SKM-1 (cell line): ENCODE measurements around the gene HMGB3.
"Not testable (repeated sequence)": the region's sequence is repeated elsewhere in the genome, so short reads cannot be mapped to it uniquely, and the experiment has no call there.

ENCODE experiments used
- DNase-seq: peaks from one replicate; lab custom pipeline; 2025; ENCODE audit not compliant: unreplicated experiment; lab: John Stamatoyannopoulos, UW

HMGB3 gene

DNA sequence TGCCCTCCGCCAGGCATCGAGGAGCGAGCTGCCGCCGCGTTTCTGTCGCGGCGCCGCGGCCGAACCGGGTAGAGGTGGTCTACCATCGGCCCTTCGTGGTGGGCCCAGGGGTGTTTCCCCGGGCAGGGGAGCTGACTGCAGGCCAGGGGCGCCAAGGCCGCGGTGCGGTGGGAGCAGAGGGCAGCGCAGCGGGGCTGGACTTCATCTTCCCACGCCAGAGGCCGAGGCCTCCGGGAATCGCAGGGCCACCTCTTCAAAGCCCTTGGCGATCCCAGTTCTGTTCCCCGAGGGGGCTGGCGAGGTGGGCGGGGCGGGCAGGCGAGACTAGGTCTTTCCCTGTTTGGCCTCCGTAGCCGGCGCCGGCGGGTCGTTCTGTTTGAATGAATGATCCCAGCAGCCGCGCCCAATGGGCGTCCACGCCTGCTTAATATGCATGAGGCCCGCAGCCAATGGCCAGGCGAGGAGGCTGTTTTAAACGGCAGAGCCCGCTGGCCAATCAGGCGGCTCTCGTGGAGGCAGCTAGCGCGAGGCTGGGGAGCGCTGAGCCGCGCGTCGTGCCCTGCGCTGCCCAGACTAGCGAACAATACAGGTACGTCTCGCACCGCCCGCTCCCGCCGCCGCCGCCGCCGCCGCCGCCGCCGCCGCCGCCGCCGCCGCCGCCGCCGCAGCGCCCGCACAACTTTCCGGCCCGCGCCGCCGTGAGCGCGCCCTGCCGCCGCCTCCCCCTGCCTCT is at the start of gene HMGB3:
TSS of gene HMGB3 (plus strand) at position 548 of the 733 bp plus-strand sequence. CDS start 2,265 bp downstream, outside the sequence.
- peak; percentile 28 for DNase-seq

- no peak for DNase-seq
Observed at GRCh38 chrX:150933945-150934350, 49.2 kb upstream of the HMGB3 start.

GRCh38 chrX:150934453-150934852 is 48.7 kb upstream of the HMGB3 start:
- no peak for DNase-seq

DNA sequence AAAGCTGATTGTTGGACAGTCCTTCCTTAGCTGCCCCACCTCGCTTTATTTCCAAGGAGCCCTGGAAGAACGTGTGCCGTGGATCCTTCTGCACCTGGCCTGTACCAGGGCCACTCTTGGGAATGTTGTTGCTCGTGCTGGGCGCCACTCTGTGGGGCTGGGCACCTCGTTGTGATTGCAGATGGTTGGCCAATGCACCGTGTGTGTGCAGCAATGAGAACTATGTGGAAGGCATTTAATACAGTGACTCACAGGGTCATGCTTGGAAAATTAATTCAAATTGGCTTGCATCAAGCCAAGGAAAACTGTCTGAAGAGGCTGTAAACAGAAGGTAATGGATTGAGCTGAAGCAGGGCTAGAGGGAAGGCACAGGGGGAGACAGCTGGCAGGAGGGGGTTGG is 47.7 kb upstream of the HMGB3 start:
- no peak for DNase-seq

- DNase-seq, result no peak
Observed at GRCh38 chrX:150936556-150936955, 46.6 kb upstream of the HMGB3 start.

DNA sequence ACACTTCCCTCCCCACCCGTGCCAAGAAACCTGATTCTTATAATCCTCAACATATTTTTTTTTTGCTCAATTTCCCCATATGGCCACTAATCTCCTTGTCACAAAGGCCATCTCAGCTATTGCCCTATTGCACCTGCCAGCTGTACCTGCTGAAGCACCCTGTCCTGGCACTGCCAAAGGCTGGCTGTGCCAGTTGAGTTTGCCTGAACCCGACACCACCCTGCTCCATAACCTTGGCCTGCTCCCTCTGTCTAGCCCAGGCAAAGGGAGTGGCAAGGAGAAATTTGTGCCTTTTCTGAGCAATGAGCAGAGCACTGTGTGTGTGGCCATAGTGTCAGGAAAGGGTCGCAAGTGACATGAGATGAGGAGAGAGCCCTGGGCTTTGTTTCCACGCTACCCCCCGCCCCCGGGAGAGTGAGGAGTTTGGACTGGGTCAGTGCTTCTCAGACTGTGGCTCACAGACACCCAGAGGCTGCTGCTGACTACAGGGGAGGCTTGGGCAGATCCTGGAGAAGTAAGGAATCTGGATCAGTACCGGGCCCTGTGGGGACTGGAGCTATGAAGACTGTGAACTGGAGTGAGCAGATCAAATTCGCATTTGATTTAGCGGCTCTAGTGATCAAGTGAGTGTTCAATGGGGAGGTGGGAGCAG is 42.2 kb upstream of the HMGB3 start:
- DNase-seq, result no peak

- DNase-seq, result no peak
Observed at GRCh38 chrX:150941580-150941979, 41.6 kb upstream of the HMGB3 start.

DNA sequence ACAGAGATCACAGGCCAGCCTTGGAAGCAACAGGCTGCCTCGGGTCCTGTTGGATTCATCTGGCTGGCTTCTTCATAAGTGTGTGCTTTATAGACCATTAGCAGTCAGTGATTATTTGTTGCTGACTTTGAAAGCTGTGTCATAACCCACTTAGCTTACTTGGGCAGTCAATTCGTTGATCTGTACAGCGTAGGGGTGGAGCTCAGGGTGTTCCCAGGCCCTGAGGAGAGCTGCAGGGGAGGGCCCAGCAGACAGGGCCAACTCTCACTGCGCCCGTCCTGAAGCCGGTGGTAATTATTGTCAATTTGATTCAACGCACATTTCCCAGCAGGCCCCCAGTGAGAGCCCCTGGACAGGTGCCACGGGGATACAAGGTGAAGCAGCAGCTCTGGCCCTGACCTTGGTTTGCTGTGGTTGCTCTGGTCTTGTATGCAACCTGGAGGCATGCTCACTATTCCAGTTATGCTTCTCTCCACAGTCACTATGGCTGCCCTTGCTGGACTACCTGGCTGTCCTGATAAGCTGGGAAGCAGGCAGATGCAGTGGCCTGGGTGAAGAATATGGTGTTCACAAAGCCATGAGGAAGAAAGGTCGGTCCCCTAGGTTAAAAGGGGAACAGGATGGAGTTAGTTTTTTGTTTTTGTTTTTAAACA is 40.1 kb upstream of the HMGB3 start:
- no peak for DNase-seq

- no peak for DNase-seq
Observed at GRCh38 chrX:150944233-150944632, 38.9 kb upstream of the HMGB3 start.

DNA sequence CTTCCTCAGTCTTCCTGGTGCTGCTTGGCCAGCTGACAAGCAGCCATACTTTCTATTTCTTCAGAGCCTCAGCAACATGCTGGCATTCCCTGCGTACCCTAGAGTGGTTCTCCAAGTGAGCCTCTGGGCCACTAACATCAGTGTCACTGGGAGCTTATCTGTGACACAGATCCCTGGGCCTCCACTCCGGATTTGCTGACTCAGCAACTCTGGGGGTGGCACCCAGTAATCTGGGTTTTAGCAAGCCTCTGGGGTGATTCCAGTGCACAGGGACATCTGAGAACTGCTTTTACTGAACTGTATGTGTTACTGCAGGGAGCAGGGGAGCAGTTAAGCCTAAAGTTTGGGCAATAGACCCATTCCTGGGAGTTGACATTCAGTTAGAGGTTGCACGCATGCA is 28.2 kb upstream of the HMGB3 start:
- DNase-seq, result no peak

DNA sequence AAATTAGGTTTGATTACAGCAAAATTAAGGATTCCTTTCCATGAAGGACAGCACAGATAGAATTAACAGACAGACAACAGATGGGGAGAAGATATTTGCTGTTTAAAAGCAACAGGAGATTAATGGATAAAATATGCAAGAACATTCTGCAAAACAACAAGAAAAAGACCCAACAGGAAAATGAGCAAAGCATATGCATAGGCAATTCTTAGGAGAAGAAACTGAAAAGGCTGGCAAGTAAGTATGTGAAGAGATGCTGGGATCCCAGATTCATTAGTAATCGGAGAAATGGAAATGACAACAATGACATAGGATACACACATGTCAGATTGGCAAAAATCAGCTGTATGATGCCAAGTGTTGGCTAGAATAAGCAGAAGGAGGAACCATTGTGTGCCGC is 27.5 kb upstream of the HMGB3 start:
- DNase-seq, result no peak

- no peak for DNase-seq
Observed at GRCh38 chrX:150958177-150958576, 25.0 kb upstream of the HMGB3 start.

DNA sequence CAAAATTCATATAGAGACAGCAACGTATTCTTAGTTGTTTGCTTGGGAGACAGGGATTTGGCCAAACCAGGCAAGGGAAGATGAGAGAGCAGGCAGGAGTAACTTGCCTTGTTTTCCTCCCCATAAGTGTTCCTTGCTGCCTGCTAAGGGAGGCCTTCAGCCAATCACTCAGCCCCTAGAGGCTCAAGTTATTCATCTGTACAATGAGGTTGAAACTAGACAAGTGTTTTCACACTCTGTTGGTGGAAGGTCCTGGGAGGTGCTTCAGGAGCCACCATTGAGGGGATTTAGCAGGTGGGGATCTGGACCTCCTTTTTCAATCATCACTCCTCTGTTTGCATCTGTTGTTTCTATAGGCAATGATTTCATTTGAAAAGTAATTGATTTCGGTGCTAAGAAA is 23.6 kb upstream of the HMGB3 start:
- no peak for DNase-seq

- no peak for DNase-seq
Observed at GRCh38 chrX:150961631-150962030, 21.5 kb upstream of the HMGB3 start.

GRCh38 chrX:150964416-150964815 is 18.7 kb upstream of the HMGB3 start:
- DNase-seq, result not testable (repeated sequence)

DNA sequence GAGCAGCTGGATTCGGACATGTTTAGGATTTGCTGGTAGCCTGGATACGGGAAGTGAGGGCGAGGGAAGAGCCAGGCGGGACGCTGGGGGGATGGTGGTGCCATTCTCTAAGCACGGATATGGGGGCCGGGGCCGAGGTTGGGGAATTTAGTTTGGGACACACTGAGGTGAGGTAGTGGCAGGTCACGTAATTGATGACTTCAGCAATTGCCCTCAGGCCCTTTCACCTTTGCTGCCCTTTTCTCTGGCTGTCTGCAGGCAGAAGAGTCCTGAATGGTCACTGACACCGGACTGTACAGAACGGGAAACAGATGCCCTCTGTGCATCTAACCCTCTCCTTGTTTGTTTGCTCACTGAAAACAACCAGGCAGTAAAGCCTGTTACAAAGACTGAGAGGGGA is 16.9 kb upstream of the HMGB3 start:
- DNase-seq, result no peak

- DNase-seq, result no peak
Observed at GRCh38 chrX:150966742-150967141, 16.4 kb upstream of the HMGB3 start.

DNA sequence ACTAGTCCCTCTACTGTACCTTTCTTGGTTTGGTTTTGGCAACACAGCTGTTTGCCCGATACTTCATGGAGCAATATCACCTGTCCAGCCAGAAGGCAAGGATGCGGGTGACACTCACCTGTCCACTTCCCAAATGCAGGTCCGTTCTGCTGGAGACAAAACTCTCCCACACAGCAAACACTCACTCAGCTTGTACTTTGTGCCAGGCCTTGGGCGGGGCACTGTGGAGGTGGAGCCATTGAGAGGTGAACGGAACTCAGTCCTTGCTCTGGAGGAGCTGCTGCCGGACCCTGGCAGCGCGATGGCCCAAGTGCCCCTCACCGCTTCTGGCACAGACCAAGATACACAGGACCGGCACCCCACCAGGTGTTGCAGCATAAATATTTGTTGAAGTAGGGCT is 15.3 kb upstream of the HMGB3 start:
- no peak for DNase-seq

GRCh38 chrX:150968862-150969720 is 14.0 kb upstream of the HMGB3 start:
- DNase-seq, result no peak

DNA sequence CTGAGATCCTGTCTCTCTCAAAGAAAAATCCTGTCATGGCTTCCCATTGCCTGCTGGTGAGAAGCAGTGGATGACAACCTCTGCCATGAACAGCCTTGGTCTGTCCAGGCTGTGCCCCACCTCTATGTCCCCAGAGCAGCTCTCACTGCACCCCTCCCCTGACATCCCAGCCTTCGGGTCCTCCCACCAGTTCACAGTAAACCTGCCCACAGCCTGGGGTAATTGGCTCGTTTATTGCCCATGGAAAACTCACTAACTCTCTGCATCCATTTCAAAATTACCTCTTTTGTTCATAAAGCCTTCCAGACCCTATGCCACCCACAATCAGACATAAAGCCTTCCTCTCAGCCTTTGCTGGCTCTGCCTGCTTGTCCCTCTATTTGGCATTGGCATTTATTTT is 10.7 kb upstream of the HMGB3 start:
- no peak for DNase-seq

DNA sequence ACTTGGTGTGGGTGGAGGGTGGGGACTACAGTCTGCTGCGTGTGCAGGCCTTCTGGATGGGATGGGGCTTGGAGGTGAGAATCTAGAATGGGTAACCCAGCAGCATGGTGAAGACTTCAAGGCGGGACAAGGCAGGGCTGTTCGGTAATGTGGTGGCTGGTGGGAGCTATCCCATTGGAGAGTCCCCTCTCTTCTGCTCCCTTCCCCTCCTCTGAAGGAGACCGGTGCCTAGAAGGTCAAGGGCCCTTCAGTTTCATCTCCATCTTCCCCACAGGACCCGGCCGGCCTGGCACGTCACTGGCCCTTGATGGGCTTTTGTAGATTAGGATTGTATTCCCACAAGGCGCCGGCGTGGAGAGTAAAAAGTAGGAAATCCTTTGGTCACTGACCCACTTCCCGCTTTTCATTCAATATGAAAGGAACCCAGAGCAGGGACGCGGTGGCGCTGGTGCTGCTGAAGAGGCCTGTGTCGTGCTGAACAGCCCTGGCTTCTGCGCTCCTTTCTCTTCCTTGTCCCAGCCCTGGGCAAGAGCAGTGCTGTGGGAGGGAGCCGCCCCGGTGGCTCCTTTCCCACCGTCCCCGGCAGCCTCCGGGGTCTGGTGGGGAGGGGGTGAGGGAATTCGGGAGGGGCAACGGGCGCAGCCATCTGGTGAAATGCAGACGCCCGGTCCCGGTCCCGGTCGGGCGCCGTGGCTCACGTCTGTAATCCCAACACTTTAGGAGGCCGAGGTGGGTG is 7.3 kb upstream of the HMGB3 start:
- no peak for DNase-seq
